Measurements from ENCODE around the gene NR1D1. TPM values are rescaled to one million over a fixed set of nuclear protein-coding genes. Genes with fewer than 3 reads are reported as not detected.

The NR1D1 gene
- polyA plus RNA-seq, 4 donors = 3.7 to 4.7 (median 3.7) TPM

- no peak for DNase-seq (ENCODE audit: low read depth in 4 of 4, low spot score in 2 of 4)
These were observed 14.0 kb downstream of the NR1D1 start for GRCh38 chr17:40086150-40087044.

- no peak for DNase-seq (ENCODE audit: low read depth in 4 of 4, low spot score in 2 of 4)
These were observed 15.9 kb downstream of the NR1D1 start for GRCh38 chr17:40084477-40084876.

- no peak for DNase-seq (ENCODE audit: low read depth in 4 of 4, low spot score in 2 of 4)
These were observed 20.8 kb downstream of the NR1D1 start for GRCh38 chr17:40079545-40079944.

GRCh38 chr17:40076591-40076990, 23.8 kb downstream of the NR1D1 start:
- DNase-seq (ENCODE audit: low read depth in 4 of 4, low spot score in 2 of 4) = no peak

- DNase-seq (ENCODE audit: low read depth in 4 of 4, low spot score in 2 of 4) = no peak
These were observed 24.4 kb downstream of the NR1D1 start for GRCh38 chr17:40075942-40076498.

GRCh38 chr17:40075201-40075941, 25.0 kb downstream of the NR1D1 start:
- no peak for DNase-seq (ENCODE audit: low read depth in 4 of 4, low spot score in 2 of 4)

- DNase-seq (ENCODE audit: low read depth in 4 of 4, low spot score in 2 of 4) = no peak
These were observed 25.6 kb downstream of the NR1D1 start for GRCh38 chr17:40074871-40075200.

- DNase-seq (ENCODE audit: low read depth in 4 of 4, low spot score in 2 of 4) = no peak
These were observed 26.2 kb downstream of the NR1D1 start for GRCh38 chr17:40074175-40074512.

- no peak for DNase-seq (ENCODE audit: low read depth in 4 of 4, low spot score in 2 of 4)
These were observed 26.8 kb downstream of the NR1D1 start for GRCh38 chr17:40073454-40074174.

GRCh38 chr17:40072735-40073346, 27.5 kb downstream of the NR1D1 start:
- no peak for DNase-seq (ENCODE audit: low read depth in 4 of 4, low spot score in 2 of 4)

- no peak for DNase-seq (ENCODE audit: low read depth in 4 of 4, low spot score in 2 of 4)
These were observed 28.2 kb downstream of the NR1D1 start for GRCh38 chr17:40072040-40072734.

- DNase-seq (ENCODE audit: low read depth in 4 of 4, low spot score in 2 of 4) = no peak
These were observed 28.9 kb downstream of the NR1D1 start for GRCh38 chr17:40071313-40072039.

- DNase-seq (ENCODE audit: low read depth in 4 of 4, low spot score in 2 of 4) = no peak
These were observed 29.6 kb downstream of the NR1D1 start for GRCh38 chr17:40070709-40071312.

- no peak for DNase-seq (ENCODE audit: low read depth in 4 of 4, low spot score in 2 of 4)
These were observed 30.4 kb downstream of the NR1D1 start for GRCh38 chr17:40069751-40070708.

- DNase-seq (ENCODE audit: low read depth in 4 of 4, low spot score in 2 of 4) = peak; percentile 65 to 81 (median 78)
These were observed 31.3 kb downstream of the NR1D1 start for GRCh38 chr17:40068917-40069750.

- DNase-seq (ENCODE audit: low read depth in 4 of 4, low spot score in 2 of 4) = no peak
These were observed 31.8 kb downstream of the NR1D1 start for GRCh38 chr17:40068584-40068916.

GRCh38 chr17:40068129-40068581, 32.2 kb downstream of the NR1D1 start:
- DNase-seq (ENCODE audit: low read depth in 4 of 4, low spot score in 2 of 4) = no peak

Measured in left renal cortex interstitium (tissue), 4 donors.